Fibroblast of villous mesenchyme (primary cell): Measurements from ENCODE around the gene SLC23A1. TPM values are rescaled to one million over a fixed set of nuclear protein-coding genes. Genes with fewer than 3 reads are reported as not detected.

Experiments used
- total RNA-seq: library from RNA; depleted of rRNA; stranded (reverse); fragments of >200 nt; gene quantifications from 2 replicates; pipeline ENCODE4 v1.2.3, GENCODE V29; 2012

Gene SLC23A1
- total RNA-seq, 1 donor = not detected

Other genes with a start within 250 kb of the SLC23A1 start
- 53.5 and 57.0 TPM in 2 replicates for gene SIL1, start 184.9 kb downstream of the SLC23A1 start, total RNA-seq
- gene MATR3, start 89.6 kb downstream of the SLC23A1 start, total RNA-seq = 190 and 239 TPM in 2 replicates
- 35.1 and 56.1 TPM in 2 replicates for gene PAIP2, start 41.4 kb downstream of the SLC23A1 start, total RNA-seq
- under 0.01 and 0.43 TPM in 2 replicates for gene MZB1, start 6.6 kb upstream of the SLC23A1 start, total RNA-seq
- gene PROB1, start 11.8 kb upstream of the SLC23A1 start, total RNA-seq = 3.9 and 4.3 TPM in 2 replicates
- gene SPATA24, start 20.8 kb upstream of the SLC23A1 start, total RNA-seq = 3.9 and 5.2 TPM in 2 replicates
- gene DNAJC18, start 56.2 kb upstream of the SLC23A1 start, total RNA-seq = 8.1 and 16.4 TPM in 2 replicates
- gene ECSCR, start 79.4 kb upstream of the SLC23A1 start, total RNA-seq = not detected in 2 replicates
- not detected in 2 replicates for gene SMIM33, start 87.7 kb upstream of the SLC23A1 start, total RNA-seq
- gene STING1, start 99.5 kb upstream of the SLC23A1 start, total RNA-seq = 25.9 and 26.7 TPM in 2 replicates
- gene UBE2D2, start 178.0 kb upstream of the SLC23A1 start, total RNA-seq = 53.8 and 56.6 TPM in 2 replicates